SU-DHL-6 (cell line): ENCODE data around the gene VWA5B1.

ENCODE experiments used
- H2AFZ ChIP-seq: fragments of 200-600 bp; sonication (generic); 2 replicates; pipeline ENCODE4 v1.6.1; 2014; ENCODE audit warnings: low read depth, mild to moderate bottlenecking, moderate library complexity, mixed read lengths, antibody characterized with exemption, low read length; ENCODE audit not compliant: severe bottlenecking
- H3F3A ChIP-seq: fragments of 200-600 bp; shearing (Covaris generic); 2 replicates; pipeline ENCODE4 v1.6.0; 2016; ENCODE audit warnings: antibody characterized with exemption, mild to moderate bottlenecking; ENCODE audit not compliant: insufficient read depth
- H3K27ac ChIP-seq: fragments of 200-600 bp; sonication (generic); 2 replicates; pipeline ENCODE4 v1.5.1; 2016; ENCODE audit warnings: low read depth, mild to moderate bottlenecking, low read length, moderate library complexity, mixed read lengths
- H3K27me3 ChIP-seq: fragments of 200-600 bp; sonication (generic), shearing (Covaris generic); 2 replicates; pipeline ENCODE4 v1.6.0; 2014; ENCODE audit warnings: mild to moderate bottlenecking, low read length
- H3K36me3 ChIP-seq: fragments of 200-600 bp; sonication (generic); 2 replicates; pipeline ENCODE4 v1.6.1; 2014; ENCODE audit warnings: mild to moderate bottlenecking, low read length, mixed read lengths
- H3K4me2 ChIP-seq: fragments of 300-600, 200-600 bp; shearing (Covaris generic), sonication (generic); 2 replicates; pipeline ENCODE4 v1.6.0; 2014; ENCODE audit warnings: low read length, low read depth, mild to moderate bottlenecking; ENCODE audit not compliant: poor library complexity, severe bottlenecking
- H3K4me3 ChIP-seq: fragments of 200-600 bp; sonication (generic); 2 replicates; pipeline ENCODE4 v1.5.1; 2014; ENCODE audit warnings: antibody characterized with exemption, low read length, mild to moderate bottlenecking, mixed read lengths; ENCODE audit not compliant: insufficient read depth, poor library complexity, severe bottlenecking
- H3K79me2 ChIP-seq: fragments of 200-600 bp; sonication (generic); 2 replicates; pipeline ENCODE4 v1.6.1; 2014; ENCODE audit warnings: mild to moderate bottlenecking, low read length, moderate library complexity; ENCODE audit not compliant: insufficient read depth
- H3K9ac ChIP-seq: fragments of 200-600 bp; sonication (generic); 2 replicates; pipeline ENCODE4 v1.7.0; 2014; ENCODE audit warnings: mild to moderate bottlenecking, low read length
- H3K9me2 ChIP-seq: fragments of 200-600 bp; sonication (generic); replicated peaks from 2 replicates; pipeline ENCODE4 v1.6.1; 2014; ENCODE audit warnings: low read length; ENCODE audit not compliant: insufficient read depth
- H3K9me3 ChIP-seq: fragments of 200-600 bp; sonication (generic); 2 replicates; pipeline ENCODE4 v1.6.1; 2014; ENCODE audit warnings: low read length, mixed read lengths; ENCODE audit not compliant: insufficient read depth
- H4K20me1 ChIP-seq: fragments of 200-600 bp; sonication (generic); 2 replicates; pipeline ENCODE4 v1.6.1; 2014; ENCODE audit warnings: low read depth, mild to moderate bottlenecking, antibody characterized with exemption, low read length, moderate library complexity, mixed read lengths
- EZH2phosphoT487 ChIP-seq: fragments of 200-600 bp; sonication (generic), shearing (Covaris generic); conservative IDR thresholded peaks from 2 replicates; pipeline ENCODE4 v1.6.1; 2018; ENCODE audit warnings: mild to moderate bottlenecking, antibody characterized with exemption, low read length, moderate library complexity, mixed read lengths
- TF ChIP-seq, protein P1 (sequence below): fragments of 200-600 bp; sonication (generic); IDR thresholded peaks from one replicate; pipeline ENCODE4 v1.5.1; 2017; ENCODE audit warnings: antibody characterized with exemption, mild to moderate bottlenecking, low read length, moderate library complexity; ENCODE audit not compliant: insufficient read depth, poor library complexity, severe bottlenecking

VWA5B1 gene

DNA sequence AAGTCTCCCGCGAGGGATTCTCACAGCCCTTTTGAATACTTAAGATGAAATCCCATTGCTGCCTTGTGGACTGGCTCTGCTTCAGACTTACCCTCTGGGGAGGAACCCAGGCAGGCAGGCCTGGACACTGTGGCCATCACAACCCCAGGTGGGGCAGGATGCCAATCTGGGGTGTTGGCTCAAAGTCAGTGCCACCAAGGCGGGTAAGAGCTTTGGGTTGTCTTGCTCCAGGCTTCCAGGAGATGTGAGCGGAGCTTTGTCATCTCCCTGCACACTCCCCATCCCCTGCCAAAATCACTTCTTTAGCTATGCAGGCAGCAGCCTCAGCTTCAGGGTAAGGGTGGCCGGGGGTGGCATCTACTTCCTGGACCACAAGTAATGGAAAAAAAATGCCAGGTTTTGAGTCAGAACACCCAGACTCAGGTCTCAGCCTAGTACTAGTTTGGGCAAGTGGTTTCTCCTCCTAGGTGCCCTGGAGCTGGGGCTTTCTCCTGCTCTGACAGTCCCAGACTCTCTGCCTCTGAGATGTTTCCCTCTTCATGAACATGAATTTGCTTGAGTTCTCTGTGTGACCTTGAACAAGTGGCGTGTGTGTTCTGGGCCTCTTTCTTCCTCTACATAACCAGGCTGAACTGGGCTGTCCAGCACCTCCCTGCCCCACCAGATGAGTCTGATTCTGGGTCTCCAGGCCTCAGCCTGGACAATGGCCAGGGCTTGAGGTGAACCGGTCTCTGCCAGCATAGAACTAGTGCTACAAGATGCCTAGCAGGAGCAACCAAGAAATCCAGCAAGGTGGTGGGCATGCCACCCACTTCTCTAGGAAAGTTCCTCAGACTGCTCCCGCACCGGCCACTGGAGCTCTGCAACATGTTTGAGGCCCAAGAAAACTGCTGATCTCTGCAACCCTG is 65.4 kb downstream of the VWA5B1 start:
- TF ChIP-seq, protein P1, sequence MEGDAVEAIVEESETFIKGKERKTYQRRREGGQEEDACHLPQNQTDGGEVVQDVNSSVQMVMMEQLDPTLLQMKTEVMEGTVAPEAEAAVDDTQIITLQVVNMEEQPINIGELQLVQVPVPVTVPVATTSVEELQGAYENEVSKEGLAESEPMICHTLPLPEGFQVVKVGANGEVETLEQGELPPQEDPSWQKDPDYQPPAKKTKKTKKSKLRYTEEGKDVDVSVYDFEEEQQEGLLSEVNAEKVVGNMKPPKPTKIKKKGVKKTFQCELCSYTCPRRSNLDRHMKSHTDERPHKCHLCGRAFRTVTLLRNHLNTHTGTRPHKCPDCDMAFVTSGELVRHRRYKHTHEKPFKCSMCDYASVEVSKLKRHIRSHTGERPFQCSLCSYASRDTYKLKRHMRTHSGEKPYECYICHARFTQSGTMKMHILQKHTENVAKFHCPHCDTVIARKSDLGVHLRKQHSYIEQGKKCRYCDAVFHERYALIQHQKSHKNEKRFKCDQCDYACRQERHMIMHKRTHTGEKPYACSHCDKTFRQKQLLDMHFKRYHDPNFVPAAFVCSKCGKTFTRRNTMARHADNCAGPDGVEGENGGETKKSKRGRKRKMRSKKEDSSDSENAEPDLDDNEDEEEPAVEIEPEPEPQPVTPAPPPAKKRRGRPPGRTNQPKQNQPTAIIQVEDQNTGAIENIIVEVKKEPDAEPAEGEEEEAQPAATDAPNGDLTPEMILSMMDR, result no peak
- no peak for TF ChIP-seq EZH2phosphoT487
- H3K27me3 ChIP-seq, result no peaks in the 10 kb centered on the region

GRCh38 chr1:20356850-20357459 is 66.3 kb downstream of the VWA5B1 start:
- Histone ChIP-seq H3K4me3 (no peak overlapping the region), H3F3A (no peaks in the 10 kb centered on the region), H2AFZ (no peak overlapping the region), H3K9ac (no peak overlapping the region), H3K9me2 (no peaks in the 10 kb centered on the region), H3K4me2 (no peak overlapping the region), H4K20me1 (no peaks in the 10 kb centered on the region), H3K27ac (no peak overlapping the region), H3K79me2 (no peaks in the 10 kb centered on the region), H3K27me3 (no peaks in the 10 kb centered on the region), H3K9me3 (no peaks in the 10 kb centered on the region), H3K36me3 (no peaks in the 10 kb centered on the region)
- TF ChIP-seq, protein P1, result no peak
- no peak for TF ChIP-seq EZH2phosphoT487

More for the DNA sequence above, 65.4 kb downstream of the VWA5B1 start:
- no peaks in the 10 kb centered on the region for H3K9me3 ChIP-seq
- H4K20me1 ChIP-seq, result no peaks in the 10 kb centered on the region
- no peaks in the 10 kb centered on the region for H3K36me3 ChIP-seq
- H3K27ac ChIP-seq, result no peak overlapping the region
- no peak overlapping the region for H3K4me2 ChIP-seq
- no peak overlapping the region for H3K4me3 ChIP-seq
- no peak overlapping the region for H2AFZ ChIP-seq
- H3F3A ChIP-seq, result no peaks in the 10 kb centered on the region
- no peaks in the 10 kb centered on the region for H3K9me2 ChIP-seq
- H3K79me2 ChIP-seq, result no peaks in the 10 kb centered on the region
- H3K9ac ChIP-seq, result no peak overlapping the region

GRCh38 chr1:20357796-20358195 is 67.1 kb downstream of the VWA5B1 start:
- H3K79me2 ChIP-seq, result no peaks in the 10 kb centered on the region
- H3K27me3 ChIP-seq, result no peaks in the 10 kb centered on the region
- no peaks in the 10 kb centered on the region for H3F3A ChIP-seq
- H3K9me3 ChIP-seq, result no peaks in the 10 kb centered on the region
- H3K27ac ChIP-seq, result no peak overlapping the region
- no peak overlapping the region for H3K4me3 ChIP-seq
- no peaks in the 10 kb centered on the region for H4K20me1 ChIP-seq
- H3K36me3 ChIP-seq, result no peaks in the 10 kb centered on the region
- no peak for TF ChIP-seq EZH2phosphoT487
- TF ChIP-seq, protein P1, result no peak
- no peaks in the 10 kb centered on the region for H3K9me2 ChIP-seq
- no peak overlapping the region for H3K9ac ChIP-seq
- H2AFZ ChIP-seq, result no peak overlapping the region
- no peak overlapping the region for H3K4me2 ChIP-seq
